Measurements from ENCODE around the gene LMNTD2.
"Not testable (repeated sequence)": the region's sequence is repeated elsewhere in the genome, so short reads cannot be mapped to it uniquely, and the experiment has no call there.

Gene LMNTD2

GRCh38 chr11:587546-587945 lies 27.0 kb upstream of the LMNTD2 start:
- no peak for DNase-seq (ENCODE audit: low read depth in 4 of 4, low spot score in 1 of 4)

GRCh38 chr11:586376-587316 lies 26.1 kb upstream of the LMNTD2 start:
- DNase-seq (ENCODE audit: low read depth in 4 of 4, low spot score in 1 of 4) = no peak

GRCh38 chr11:584287-584686 lies 23.7 kb upstream of the LMNTD2 start:
- DNase-seq (ENCODE audit: low read depth in 4 of 4, low spot score in 1 of 4) = no peak

GRCh38 chr11:581752-582151 lies 21.2 kb upstream of the LMNTD2 start:
- no peak for DNase-seq (ENCODE audit: low read depth in 4 of 4, low spot score in 1 of 4)

GRCh38 chr11:581342-581741 lies 20.8 kb upstream of the LMNTD2 start:
- no peak for DNase-seq (ENCODE audit: low read depth in 4 of 4, low spot score in 1 of 4)

- DNase-seq (ENCODE audit: low read depth in 4 of 4, low spot score in 1 of 4) = no peak
Observed at GRCh38 chr11:579830-580601, 19.5 kb upstream of the LMNTD2 start.

GRCh38 chr11:578276-579035 lies 17.9 kb upstream of the LMNTD2 start:
- DNase-seq (ENCODE audit: low read depth in 4 of 4, low spot score in 1 of 4) = no peak

GRCh38 chr11:577611-577894 lies 17.0 kb upstream of the LMNTD2 start:
- DNase-seq (ENCODE audit: low read depth in 4 of 4, low spot score in 1 of 4) = no peak

- DNase-seq (ENCODE audit: low read depth in 4 of 4, low spot score in 1 of 4) = no peak
Observed at GRCh38 chr11:576811-577610, 16.5 kb upstream of the LMNTD2 start.

GRCh38 chr11:575996-576768 lies 15.6 kb upstream of the LMNTD2 start, which contains the start of gene PHRF1:
Gene PHRF1, plus strand, starts transcription at chr11:576470. Its CDS starts 5,043 bp downstream, at chr11:581513.
- peak; percentile 87 to 94 (median 91) for DNase-seq (ENCODE audit: low read depth in 4 of 4, low spot score in 1 of 4)

GRCh38 chr11:575313-575995 lies 14.9 kb upstream of the LMNTD2 start:
- DNase-seq (ENCODE audit: low read depth in 4 of 4, low spot score in 1 of 4) = no peak

- no peak for DNase-seq (ENCODE audit: low read depth in 4 of 4, low spot score in 1 of 4)
Observed at GRCh38 chr11:574632-575312, 14.2 kb upstream of the LMNTD2 start.

- not testable (repeated sequence) for DNase-seq (ENCODE audit: low read depth in 4 of 4, low spot score in 1 of 4)
Observed at GRCh38 chr11:574031-574570, 13.6 kb upstream of the LMNTD2 start.

GRCh38 chr11:573146-573759 lies 12.7 kb upstream of the LMNTD2 start:
- no peak for DNase-seq (ENCODE audit: low read depth in 4 of 4, low spot score in 1 of 4)

GRCh38 chr11:571802-572185 lies 11.3 kb upstream of the LMNTD2 start:
- DNase-seq (ENCODE audit: low read depth in 4 of 4, low spot score in 1 of 4) = no peak

- no peak for DNase-seq (ENCODE audit: low read depth in 4 of 4, low spot score in 1 of 4)
Observed at GRCh38 chr11:569158-569885, 8.8 kb upstream of the LMNTD2 start.

Measured in stimulated activated CD4-positive, alpha-beta T cell treated with anti-CD3 and anti-CD28 coated beads, Interleukin-1b, Interleukin-23, amount 100 ng/mL, for 24 hours (primary cell).